SK-N-SH (cell line): Measurements from ENCODE around the gene TMED1. TPM values are rescaled to one million over a fixed set of nuclear protein-coding genes. Genes with fewer than 3 reads are reported as not detected.
"Not testable (repeated sequence)": the region's sequence is repeated elsewhere in the genome, so short reads cannot be mapped to it uniquely, and the experiment has no call there.

Source experiments
- CTCF ChIA-PET: fragments of 300-600, 350-600 bp; formaldehyde crosslinking; extraction: SDS; loops from one replicate; lab custom pipeline; 2021; lab: Yijun Ruan, JAX
- POLR2A ChIA-PET: fragments of 350-600 bp; sonication (Branson Sonifier 250); formaldehyde crosslinking; extraction: SDS; loops from one replicate; lab custom pipeline; 2020; ENCODE audit warnings: antibody characterized with exemption, inconsistent platforms; lab: Yijun Ruan, JAX
- DNase-seq: peaks from one replicate; pipeline ENCODE4 v3.0.0; 2012
- H2AFZ ChIP-seq: fragments of 200-600 bp; sonication (generic); 2 replicates; pipeline ENCODE4 v1.8.1; 2016; ENCODE audit warnings: antibody characterized with exemption, mild to moderate bottlenecking, low read depth
- H3F3A ChIP-seq: fragments of 200-600 bp; sonication (generic); replicated peaks from 2 replicates; pipeline ENCODE3; 2016; ENCODE audit warnings: antibody characterized with exemption, mild to moderate bottlenecking; ENCODE audit not compliant: insufficient read depth
- H3K27ac ChIP-seq, 2 experiments: fragments of 200-500 bp in 1 of 2; fragments of 200-600 bp in 1 of 2; sonication (Bioruptor generic) in 1 of 2; sonication (generic), shearing (Covaris generic) in 1 of 2; 2 replicates each; pipeline versions ENCODE4 v1.5.1 to v1.6.1; 2014 to 2016; ENCODE audit warnings: low read depth in 2 of 2, inconsistent platforms in 1 of 2, low read length in 1 of 2, mild to moderate bottlenecking in 1 of 2, mixed read lengths in 1 of 2
- H3K27me3 ChIP-seq: fragments of 200-600 bp; sonication (generic), shearing (Covaris generic); 2 replicates; pipeline ENCODE4 v1.6.1; 2016; ENCODE audit warnings: mixed run types; ENCODE audit not compliant: insufficient read depth
- H3K36me3 ChIP-seq, 2 experiments: fragments of 200-500 bp in 1 of 2; fragments of 200-600 bp in 1 of 2; sonication (Bioruptor generic) in 1 of 2; sonication (generic) in 1 of 2; replicated peaks in 1 of 2; 2 replicates each; pipeline versions ENCODE3 to v1.5.1; 2014 to 2016; ENCODE audit warnings: low read length in 1 of 2, mild to moderate bottlenecking in 1 of 2; ENCODE audit not compliant: insufficient read depth in 2 of 2, control insufficient read depth in 1 of 2
- H3K4me1 ChIP-seq, 2 experiments: fragments of 200-500 bp in 1 of 2; fragments of 200-600 bp in 1 of 2; sonication (Bioruptor generic) in 1 of 2; sonication (generic), shearing (Covaris generic) in 1 of 2; 2 replicates each; pipeline versions ENCODE4 v1.5.1 to v1.6.1; 2014 to 2016; ENCODE audit warnings: low read depth in 1 of 2, low read length in 1 of 2, mixed run types in 1 of 2; ENCODE audit not compliant: insufficient read depth in 2 of 2, control insufficient read depth in 1 of 2
- H3K4me2 ChIP-seq: fragments of 200-600 bp; sonication (generic), shearing (Covaris generic); 2 replicates; pipeline ENCODE4 v1.6.1; 2017; ENCODE audit warnings: mixed run types
- H3K4me3 ChIP-seq, 2 experiments: fragments of 200-500 bp in 1 of 2; fragments of 200-600 bp in 1 of 2; sonication (Bioruptor generic) in 1 of 2; sonication (generic), shearing (Covaris generic) in 1 of 2; 2 replicates each; pipeline versions ENCODE4 v1.5.1 to v1.8.1; 2014 to 2016; ENCODE audit warnings: low read depth in 2 of 2, inconsistent platforms in 1 of 2, low read length in 1 of 2, mild to moderate bottlenecking in 1 of 2, mixed read lengths in 1 of 2, moderate library complexity in 1 of 2
- H3K79me2 ChIP-seq: fragments of 200-600 bp; sonication (generic); 2 replicates; pipeline ENCODE4 v1.8.1; 2017; ENCODE audit warnings: mild to moderate bottlenecking; ENCODE audit not compliant: insufficient read depth
- H3K9ac ChIP-seq: fragments of 200-600 bp; sonication (generic); 2 replicates; pipeline ENCODE4 v1.6.1; 2017; ENCODE audit warnings: mixed run types
- H3K9me2 ChIP-seq: fragments of 200-600 bp; sonication (generic); 2 replicates; pipeline ENCODE4 v1.6.1; 2017; ENCODE audit warnings: mixed run types
- H3K9me3 ChIP-seq: fragments of 200-600 bp; sonication (generic); 2 replicates; pipeline ENCODE4 v1.6.1; 2017; ENCODE audit warnings: mixed run types, mild to moderate bottlenecking, moderate library complexity
- H4K20me1 ChIP-seq: fragments of 200-600 bp; sonication (generic); 2 replicates; pipeline ENCODE4 v1.6.1; 2017; ENCODE audit warnings: mild to moderate bottlenecking, mixed run types; ENCODE audit not compliant: insufficient read depth
- EZH2phosphoT487 ChIP-seq: fragments of 200-600 bp; sonication (generic); IDR thresholded peaks from 2 replicates; pipeline ENCODE4 v1.6.1; 2017; ENCODE audit warnings: low read depth, mixed run types, mild to moderate bottlenecking, antibody characterized with exemption, moderate library complexity, borderline replicate concordance
- FOSL2 ChIP-seq: IDR thresholded peaks from 2 replicates; pipeline ENCODE4 v1.4.0; 2012; ENCODE audit warnings: low read depth, mild to moderate bottlenecking, moderate library complexity, borderline replicate concordance
- JUND ChIP-seq: IDR thresholded peaks from 2 replicates; pipeline ENCODE4 v1.4.0; 2012
- NFIC ChIP-seq: IDR thresholded peaks from 2 replicates; pipeline ENCODE4 v1.4.0; 2012; ENCODE audit warnings: borderline replicate concordance
- TCF12 ChIP-seq: IDR thresholded peaks from 2 replicates; pipeline ENCODE4 v1.4.0; 2012
- TEAD4 ChIP-seq: IDR thresholded peaks from 2 replicates; pipeline ENCODE4 v1.4.0; 2012; ENCODE audit warnings: mild to moderate bottlenecking, borderline replicate concordance; ENCODE audit not compliant: insufficient read depth
- WGBS: methylation state at CpG from one replicate; pipeline ENCODE4 v1.1.6; 2017; ENCODE audit warnings: low lambda C conversion rate; 5-methylcytosine and 5-hydroxymethylcytosine counted together
- polyA plus RNA-seq, 3 experiments: library from polyadenylated mRNA; depleted of rRNA; stranded (reverse); fragments of >200 nt; gene quantifications; 2 replicates each; pipeline ENCODE4 v1.2.3, GENCODE V29; 2012
- TF ChIP-seq, protein P1 (sequence below): fragments of 150-350 bp; IDR thresholded peaks from 2 replicates; pipeline ENCODE4 v1.6.1; 2016; ENCODE audit warnings: mild to moderate bottlenecking, low read depth, low read length
- TF ChIP-seq, protein P2 (sequence below): IDR thresholded peaks from 2 replicates; pipeline ENCODE4 v1.4.0; 2012; ENCODE audit warnings: low read depth, borderline replicate concordance

The TMED1 gene
- polyA plus RNA-seq, 1 of the 3 experiments (the other 2 are of a cell fraction): 92.4 TPM

DNA sequence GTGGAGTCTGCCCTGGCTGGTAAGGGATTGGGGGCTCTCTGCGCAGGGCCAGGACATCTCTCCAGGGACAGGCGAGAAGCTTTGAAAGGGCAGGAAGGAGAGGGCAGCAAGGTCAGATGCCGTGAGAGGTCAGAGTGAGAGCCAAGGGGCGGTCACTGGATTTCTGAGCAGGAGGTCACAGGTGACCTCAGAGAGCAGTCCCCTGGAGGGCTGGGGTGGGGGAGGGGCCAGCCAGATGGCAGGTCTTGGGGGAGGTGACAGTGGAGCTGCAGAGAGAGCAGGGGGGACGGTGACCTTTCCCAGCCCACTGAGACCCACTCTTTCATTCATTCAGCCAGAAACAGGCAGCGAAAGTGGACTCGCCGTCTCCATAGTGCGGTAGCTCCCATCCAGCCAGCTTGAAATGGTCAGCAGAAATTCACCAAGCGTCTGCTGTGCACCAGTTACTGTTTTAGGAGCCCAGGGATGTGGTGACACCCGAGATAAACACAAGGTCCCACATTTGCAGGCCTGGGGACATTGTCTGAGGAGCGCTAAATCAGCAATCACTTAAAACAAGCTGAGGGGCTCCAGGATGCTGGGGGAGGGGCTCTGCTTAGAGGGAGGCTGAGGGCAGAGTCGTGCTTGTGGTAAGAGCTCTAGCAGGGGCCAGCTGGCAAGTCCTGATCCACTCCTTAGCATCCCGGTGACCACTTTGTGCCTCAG lies 45.5 kb upstream of the TMED1 start (continued):
- TF ChIP-seq, protein P1, sequence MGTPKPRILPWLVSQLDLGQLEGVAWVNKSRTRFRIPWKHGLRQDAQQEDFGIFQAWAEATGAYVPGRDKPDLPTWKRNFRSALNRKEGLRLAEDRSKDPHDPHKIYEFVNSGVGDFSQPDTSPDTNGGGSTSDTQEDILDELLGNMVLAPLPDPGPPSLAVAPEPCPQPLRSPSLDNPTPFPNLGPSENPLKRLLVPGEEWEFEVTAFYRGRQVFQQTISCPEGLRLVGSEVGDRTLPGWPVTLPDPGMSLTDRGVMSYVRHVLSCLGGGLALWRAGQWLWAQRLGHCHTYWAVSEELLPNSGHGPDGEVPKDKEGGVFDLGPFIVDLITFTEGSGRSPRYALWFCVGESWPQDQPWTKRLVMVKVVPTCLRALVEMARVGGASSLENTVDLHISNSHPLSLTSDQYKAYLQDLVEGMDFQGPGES: no peak

DNA sequence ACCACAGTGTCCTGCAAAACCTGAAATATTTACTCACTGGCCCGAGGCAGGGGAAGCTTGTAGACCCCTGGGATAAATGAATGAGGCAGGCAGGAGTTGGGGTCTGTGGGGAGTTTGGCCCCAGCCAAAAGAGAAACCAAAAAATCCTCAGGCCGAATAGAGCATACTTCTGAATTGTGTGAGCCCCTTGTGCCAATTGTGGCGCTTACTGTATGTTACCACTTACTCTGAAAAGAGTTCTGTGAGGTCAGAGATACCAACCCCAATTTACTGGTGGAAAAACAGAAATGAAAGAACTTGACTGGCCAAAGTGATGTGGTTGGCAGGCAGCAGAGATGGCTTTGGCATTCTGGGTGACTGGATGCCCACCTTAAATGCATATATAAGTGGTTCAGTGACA lies 42.2 kb upstream of the TMED1 start:
- H3F3A ChIP-seq: no peaks in the 10 kb centered on the region
- no peak for DNase-seq
- 100% methylated on average over 3 of the region's 3 CpGs for WGBS
- ChIA-PET CTCF (interaction anchor here (0.6 to 1.7 kb wide), 4 partner anchors 10 to 226 kb away, joined by 3 to 6 read pairs (median 3); no protein-coding TSS in a partner anchor), POLR2A (no interaction called here)
- peaks cover 100% of the 10 kb centered on the region for H3K79me2 ChIP-seq
- TF ChIP-seq, protein P2, sequence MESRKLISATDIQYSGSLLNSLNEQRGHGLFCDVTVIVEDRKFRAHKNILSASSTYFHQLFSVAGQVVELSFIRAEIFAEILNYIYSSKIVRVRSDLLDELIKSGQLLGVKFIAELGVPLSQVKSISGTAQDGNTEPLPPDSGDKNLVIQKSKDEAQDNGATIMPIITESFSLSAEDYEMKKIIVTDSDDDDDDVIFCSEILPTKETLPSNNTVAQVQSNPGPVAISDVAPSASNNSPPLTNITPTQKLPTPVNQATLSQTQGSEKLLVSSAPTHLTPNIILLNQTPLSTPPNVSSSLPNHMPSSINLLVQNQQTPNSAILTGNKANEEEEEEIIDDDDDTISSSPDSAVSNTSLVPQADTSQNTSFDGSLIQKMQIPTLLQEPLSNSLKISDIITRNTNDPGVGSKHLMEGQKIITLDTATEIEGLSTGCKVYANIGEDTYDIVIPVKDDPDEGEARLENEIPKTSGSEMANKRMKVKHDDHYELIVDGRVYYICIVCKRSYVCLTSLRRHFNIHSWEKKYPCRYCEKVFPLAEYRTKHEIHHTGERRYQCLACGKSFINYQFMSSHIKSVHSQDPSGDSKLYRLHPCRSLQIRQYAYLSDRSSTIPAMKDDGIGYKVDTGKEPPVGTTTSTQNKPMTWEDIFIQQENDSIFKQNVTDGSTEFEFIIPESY: no peak
- no peak for TF ChIP-seq TEAD4
- no peak for TF ChIP-seq EZH2phosphoT487
- no peak for TF ChIP-seq TCF12
- no peak for TF ChIP-seq FOSL2
- no peak for TF ChIP-seq NFIC
- no peak for TF ChIP-seq JUND
- peaks cover 13 to 15% of the 10 kb centered on the region in 2 experiments; a peak in 2 of 4 replicates for H3K4me1 ChIP-seq
- H3K9me3 ChIP-seq: no peaks in the 10 kb centered on the region
- H3K36me3 ChIP-seq: no peaks in the 10 kb centered on the region
- 0 out of 4 replicates have a peak overlapping the region, but pooled peaks of 1 of the 2 experiments have one; percentile 11 for H3K27ac ChIP-seq
- H3K9me2 ChIP-seq: no peaks in the 10 kb centered on the region
- H3K4me3 ChIP-seq: no peak overlapping the region
- H2AFZ ChIP-seq: no peak overlapping the region
- no peak overlapping the region for H3K4me2 ChIP-seq
- H3K9ac ChIP-seq: no peak overlapping the region
- no peaks in the 10 kb centered on the region for H3K27me3 ChIP-seq
- peaks cover 64% of the 10 kb centered on the region for H4K20me1 ChIP-seq

DNA sequence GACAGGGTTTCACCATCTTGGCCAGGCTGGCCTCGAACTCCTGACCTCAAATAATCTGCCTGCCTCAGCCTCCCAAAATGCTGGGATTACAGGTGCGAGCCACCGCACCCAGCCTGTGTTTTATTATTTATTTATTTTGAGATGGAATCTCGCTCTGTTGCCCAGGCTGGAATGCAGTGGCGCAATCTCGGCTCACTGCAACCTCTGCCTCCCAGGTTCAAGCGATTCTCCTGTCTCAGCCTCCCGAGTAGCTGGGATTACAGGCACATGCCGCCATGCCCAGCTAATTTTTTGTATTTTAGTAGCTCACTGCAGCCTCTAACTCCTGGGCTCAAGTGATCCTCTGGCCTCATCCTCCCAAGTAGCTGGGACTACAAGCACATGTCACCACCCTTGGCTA lies 41.6 kb upstream of the TMED1 start:
- H3K4me2 ChIP-seq, H3F3A ChIP-seq, H3K27me3 ChIP-seq, H3K9ac ChIP-seq, H3K27ac ChIP-seq, DNase-seq, H3K36me3 ChIP-seq, H3K4me3 ChIP-seq, POLR2A ChIA-PET, H3K9me3 ChIP-seq, H2AFZ ChIP-seq, H3K9me2 ChIP-seq: not testable (repeated sequence)
- 95% methylated on average over 9 of the region's 9 CpGs for WGBS
- H3K4me1 ChIP-seq: peaks cover 19% of the 10 kb centered on the region in 2 experiments; a peak in 2 of 4 replicates
- CTCF ChIA-PET: interaction anchor here (0.6 to 1.2 kb wide), 5 partner anchors 23 to 226 kb away, joined by 3 to 4 read pairs (median 3); partner anchors contain the start of gene TMED1
- H3K79me2 ChIP-seq: peaks cover 100% of the 10 kb centered on the region
- H4K20me1 ChIP-seq: peaks cover 60% of the 10 kb centered on the region
